T-helper 2 cell treated with Interferon-gamma antibody and Interleukin-4, amounts not matched to agents 100 ng/mL and 5 ng/mL, for 36 hours (primary cell): Measurements from ENCODE around the gene ILK. TPM values are rescaled to one million over a fixed set of nuclear protein-coding genes. Genes with fewer than 3 reads are reported as not detected.

Experiments
- intact Hi-C: fragments of 100-400 bp; cut with micrococcal nuclease; formaldehyde crosslinking; loops from one replicate; pipeline ENCODE4 v1.15.1; 2023
- total RNA-seq: library from RNA; stranded (reverse); gene quantifications from 2 replicates; pipeline ENCODE4 v1.2.3, GENCODE V29; 2022

ILK gene
- total RNA-seq: 128 and 134 TPM in 2 replicates

DNA sequence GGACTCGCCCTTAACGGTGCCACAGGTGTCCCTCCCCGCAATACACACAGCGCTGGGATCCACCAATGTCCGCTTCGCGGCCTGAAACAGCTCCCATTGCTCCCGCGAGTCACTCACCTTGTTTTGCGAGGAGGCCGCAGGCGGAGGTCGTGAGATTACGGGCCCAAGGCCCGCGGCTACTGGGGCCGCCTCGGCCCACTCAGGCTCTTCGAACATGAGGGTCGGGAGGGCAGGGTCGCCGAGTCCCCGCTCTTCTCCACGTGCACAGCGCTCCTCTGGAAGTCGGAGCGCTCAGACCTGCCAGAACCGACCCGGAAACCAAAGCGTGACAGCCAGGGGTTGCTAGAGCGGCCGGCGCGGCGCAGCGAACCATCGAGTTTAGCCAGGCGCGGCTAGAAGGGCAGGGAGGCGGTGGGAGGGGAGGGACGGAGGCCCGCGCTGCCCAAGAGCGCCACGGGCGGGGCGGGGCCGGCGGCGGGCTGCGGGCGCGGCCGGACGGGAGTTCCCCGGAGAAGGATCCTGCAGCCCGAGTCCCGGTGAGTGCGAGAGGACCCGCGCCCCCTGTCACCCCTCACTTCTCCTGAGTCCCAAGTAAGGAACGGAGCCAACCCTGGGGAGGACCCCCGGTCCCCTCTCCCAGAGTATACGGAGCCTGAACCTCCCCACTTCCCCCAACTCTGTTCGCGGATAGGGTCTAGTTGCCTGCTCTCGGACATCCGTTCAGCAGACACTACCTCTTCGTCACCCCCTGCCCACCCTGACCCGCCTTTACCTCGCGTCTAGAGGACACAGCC is at the start of gene ILK, which contains the start of gene RRP8:
Gene ILK (plus strand): TSS at position 488 of the 794 bp plus-strand sequence. CDS start 498 bp downstream, outside the sequence.
Gene RRP8 (minus strand): TSS at position 330 of the 794 bp plus-strand sequence. CDS start 114 bp downstream, at position 216.
- intact Hi-C loops: loop anchor here (1.0 to 5.0 kb wide), 10 partner anchors 9 to 1384 kb away; partner anchors contain the start of genes ARFIP2, EIF3F, FHIP1B and MRPL17

DNA sequence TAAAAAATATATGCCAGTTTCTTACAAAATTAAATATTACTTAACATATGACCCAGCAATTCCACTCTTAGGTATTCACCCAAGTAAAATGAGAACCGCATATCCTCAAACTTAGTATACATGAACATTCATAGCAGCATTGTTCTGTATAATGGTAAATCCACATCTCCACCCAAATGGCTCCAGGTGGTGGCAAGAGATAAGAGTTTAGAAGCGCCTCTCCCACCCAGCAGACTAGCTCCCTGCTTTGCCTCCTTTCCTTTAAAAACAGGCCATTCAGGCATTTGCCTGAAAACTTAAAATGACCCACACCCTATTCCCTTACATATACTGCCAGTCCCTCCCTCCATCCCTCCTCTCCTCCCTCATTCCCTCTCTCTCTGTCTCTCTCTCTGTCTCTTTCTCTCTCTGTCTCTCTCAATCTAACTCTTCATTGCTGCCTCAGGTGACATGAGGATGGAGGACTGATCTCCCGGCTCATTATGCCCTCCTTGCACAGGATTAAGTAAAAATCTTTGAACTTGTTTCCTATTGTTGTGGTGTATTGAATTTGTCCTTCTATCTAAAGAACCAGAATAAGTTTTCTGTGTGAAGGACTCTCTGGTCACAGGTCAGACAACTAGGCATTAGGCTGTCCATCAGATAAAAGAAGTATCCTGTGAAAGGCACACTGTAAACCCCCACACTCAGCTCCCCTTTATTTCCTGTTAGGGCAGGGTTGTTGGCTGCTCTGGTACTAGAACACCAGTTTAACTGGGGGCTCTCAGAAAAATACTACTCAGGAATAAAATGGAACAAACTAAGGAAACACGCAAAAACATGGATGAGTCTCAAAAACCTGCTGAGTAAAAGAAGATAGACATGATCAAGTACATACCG is 48.5 kb upstream of the ILK start:
- intact Hi-C loops: no loop called here

DNA sequence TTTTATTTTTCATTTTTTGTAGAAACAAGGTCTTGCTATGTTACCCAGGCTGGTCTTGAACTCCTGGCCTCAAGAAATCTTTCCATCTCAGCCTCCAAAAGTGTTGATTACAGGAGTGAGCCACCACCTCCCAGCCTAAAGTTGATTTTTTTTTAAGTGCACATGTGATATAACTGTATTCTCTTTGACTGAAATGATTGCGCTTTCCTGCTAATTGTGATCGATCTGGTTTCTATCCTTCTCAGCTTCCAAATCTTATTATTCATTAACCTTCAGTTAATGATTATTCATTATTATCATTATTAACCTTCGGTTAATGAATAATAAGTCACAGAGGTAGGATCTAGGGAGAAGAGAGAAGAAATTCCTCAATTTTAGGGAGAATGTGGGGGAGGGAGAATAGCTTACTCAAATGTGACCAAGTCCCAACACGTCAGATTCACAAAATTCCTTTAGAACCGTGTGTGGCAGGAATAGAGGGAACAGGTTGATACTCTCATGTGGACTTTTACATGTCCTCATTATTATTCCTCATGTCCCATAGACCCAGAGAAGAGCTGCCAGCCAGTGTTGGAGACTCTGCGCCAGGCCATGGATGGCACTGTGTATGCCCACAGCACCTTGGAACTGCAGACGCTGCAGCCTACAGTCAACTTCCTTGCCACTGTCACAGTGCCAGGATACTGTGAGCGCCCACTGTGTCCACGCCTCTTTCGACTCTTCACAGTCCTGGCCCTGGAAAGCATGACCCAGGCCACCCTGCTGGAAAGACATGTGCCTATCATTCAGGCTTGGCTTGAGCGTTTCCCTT is 47.2 kb upstream of the ILK start:
- intact Hi-C loops: no loop called here

DNA sequence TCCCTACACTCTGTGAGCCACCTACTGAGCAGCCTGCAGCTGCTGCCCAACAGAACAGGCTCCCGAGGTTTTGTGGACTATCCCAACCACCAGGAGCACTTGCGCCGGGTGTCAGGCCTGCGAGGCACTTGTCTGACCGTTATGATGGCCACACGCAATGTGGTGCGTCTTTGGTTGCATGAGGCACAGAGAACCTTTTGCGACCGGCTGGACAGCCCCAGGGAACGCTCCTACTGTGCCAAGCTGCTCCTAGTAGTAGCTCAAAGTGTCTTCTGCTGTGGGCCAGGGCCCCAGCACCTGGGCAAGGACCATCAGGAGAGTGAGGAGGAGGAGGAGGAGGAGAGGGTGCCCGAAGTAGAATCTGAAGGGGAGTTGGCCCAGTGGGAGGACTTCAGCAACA is 46.5 kb upstream of the ILK start:
- intact Hi-C loops: no loop called here

DNA sequence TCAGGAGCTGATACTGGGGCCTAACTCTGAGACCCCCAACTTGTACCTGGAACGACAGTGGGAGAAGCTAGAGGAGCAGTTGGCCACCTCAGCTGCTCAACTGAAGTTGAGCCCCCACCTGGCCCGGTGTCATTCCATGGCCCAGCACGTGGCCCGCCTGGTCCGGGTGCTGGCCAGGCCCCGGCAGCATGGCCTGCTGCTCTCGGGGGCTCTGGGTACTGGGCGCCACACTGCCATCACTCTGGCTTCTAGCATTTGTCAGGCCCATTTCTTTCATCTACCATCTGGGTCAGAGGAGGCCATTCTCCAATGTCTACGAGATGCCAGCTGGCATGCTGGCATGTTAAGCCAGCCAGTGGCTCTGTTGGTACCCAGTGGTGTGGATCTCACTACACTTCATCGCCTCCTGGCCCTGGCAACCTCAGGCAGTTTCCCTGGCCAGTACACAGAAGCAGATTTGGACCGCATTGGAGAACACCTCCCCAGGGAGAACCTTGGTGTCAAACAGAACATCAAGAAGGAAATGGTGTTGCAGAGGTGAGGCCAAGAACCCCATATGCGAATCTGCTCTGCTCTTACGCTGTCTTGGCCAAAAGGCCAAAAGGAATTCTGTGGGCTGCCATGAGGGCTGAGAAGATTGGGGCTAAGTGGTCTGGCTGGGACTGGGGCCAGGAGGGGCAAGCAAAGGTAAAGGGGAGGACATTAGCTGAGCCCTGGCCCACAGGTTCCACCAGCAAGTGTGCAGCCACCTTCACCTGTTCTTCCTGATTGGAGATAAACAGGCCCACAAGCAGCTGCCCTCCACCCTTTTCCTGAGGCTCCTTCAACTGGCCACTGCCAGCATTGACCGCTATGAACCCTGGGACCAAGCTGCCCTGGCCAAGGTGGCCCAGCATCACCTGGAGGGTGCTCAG is 45.6 kb upstream of the ILK start:
- intact Hi-C loops: no loop called here

DNA sequence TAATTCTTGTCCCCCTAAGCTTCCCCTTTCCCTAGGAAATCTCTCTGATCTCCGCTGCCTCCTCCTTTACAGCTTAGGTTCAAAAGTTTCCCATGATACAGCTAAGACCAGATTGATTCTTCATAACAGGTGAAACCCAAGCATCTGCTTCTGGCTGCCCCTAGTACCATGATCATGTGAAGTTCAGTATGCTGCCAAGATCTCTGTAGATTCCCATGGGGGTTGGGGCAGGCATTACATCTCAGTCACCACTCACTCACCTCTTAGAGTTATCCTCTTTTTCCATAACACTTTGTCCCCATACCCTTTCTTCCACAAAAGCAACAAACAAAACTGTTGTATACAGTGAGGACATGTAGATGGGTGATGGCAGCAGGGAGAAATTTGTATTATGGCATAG is 44.2 kb upstream of the ILK start:
- intact Hi-C loops: no loop called here

DNA sequence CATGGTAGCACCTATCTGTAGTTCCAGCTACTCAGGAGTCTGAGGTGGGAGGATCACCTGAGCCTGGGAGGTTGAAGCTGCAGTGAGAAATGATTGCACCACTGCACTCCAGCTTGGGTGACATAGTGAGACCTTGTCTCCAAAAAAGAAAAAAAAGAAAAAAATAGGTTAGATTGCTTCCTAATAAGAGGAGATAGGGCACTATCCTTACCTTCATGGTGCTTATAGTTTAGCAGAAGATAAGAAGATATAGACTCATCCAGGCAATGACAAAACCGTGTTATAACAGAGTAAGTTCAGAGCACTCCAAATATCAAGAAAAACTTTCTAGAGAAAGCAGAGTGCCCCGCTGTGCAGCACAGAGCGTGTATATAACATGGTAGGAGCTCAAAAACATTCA is 42.3 kb upstream of the ILK start:
- intact Hi-C loops: no loop called here

DNA sequence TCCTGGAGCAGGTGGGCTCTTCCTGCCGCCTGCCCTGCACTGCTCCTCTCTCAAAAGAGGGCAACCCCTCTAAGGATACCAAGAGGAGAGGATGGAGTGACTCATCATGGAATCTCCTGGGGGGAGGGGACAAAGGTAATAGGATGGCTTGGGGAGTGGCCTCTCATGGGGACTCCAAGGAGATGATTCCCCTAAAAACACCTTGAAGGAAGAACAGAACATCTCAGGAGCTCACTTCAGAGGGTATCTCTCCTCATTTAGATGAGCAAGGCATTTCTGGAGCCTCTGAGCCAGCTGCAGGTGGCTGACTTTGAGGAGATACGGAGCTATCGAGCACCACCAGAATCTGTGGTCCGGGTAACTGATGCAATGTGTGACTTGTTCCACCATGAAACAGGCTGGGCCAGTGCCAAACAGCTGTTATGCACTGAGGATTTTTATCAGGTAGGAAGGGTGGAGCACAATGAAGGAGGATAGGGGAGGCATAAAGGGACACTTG is 40.4 kb upstream of the ILK start:
- intact Hi-C loops: no loop called here

DNA sequence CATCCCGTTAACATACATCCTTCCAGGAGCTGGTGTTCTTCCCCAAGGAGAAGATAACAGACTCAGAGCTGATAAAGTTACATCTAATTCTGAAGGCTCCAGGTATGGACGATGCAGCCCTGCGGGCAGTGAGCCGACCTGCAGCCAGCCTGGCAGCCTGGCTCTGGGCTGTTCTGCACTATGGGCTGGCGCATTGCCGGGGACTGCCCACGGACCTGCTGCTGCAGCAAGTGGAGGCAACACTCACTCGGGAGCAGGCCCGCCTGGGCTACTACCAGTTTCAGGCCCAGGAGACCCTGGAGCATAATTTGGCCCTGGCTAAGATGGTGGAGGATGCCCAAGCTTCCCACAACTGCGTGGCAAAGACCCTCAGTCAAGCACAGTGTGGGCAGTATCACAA is 39.9 kb upstream of the ILK start:
- intact Hi-C loops: no loop called here

DNA sequence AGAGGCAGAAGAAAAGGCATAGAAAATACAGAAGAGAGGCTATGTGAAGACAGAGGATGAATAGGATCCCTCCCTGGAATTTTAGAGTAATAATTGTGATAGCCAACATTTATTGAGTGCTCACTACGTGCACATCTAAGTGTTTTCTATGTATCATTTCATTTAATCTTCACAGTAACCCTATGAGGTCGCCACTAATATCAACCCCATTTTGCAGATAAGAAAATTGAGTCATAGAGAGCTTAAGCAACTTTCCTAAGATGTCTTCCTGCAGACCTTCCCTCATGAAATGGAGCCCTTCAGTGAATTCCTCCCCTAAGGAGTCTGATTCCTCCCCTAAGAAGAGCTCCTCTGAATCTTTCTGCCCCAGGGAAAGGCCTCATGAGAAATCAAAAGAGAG is 38.2 kb upstream of the ILK start:
- intact Hi-C loops: no loop called here

DNA sequence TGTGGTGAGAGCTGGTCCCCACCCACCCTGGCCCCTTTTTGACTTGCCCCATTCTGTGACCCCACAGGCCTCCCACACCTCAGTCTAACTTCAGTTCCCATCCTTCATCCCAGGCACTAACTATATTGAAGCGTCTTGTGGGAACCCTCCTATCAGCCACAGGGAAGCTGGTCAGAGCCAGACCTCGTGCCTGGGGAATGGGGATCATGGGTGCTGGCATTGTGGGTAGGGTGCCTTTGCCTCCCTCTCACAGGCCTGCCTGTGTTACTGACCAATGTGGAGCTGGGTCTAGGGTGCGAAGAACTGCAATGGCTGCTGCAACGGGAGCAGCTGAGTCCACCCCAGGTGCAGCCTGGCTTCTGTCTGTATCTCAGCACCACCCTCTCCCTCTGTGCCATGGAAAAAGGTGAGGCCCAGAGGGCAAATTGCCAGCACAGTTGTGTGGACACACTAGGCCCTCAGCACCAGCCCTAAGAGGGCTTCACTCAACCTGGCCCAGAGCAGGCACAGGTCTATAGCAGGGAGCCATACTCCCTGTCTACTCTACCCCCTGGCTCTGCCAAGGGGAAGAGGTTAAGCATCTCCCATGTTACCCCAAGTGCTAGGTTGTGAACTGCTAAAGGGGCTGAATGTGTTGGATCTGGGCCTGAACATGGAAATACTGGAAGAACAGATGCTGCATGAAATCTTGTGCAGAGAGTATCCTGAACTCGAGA is 37.4 kb upstream of the ILK start:
- intact Hi-C loops: no loop called here

DNA sequence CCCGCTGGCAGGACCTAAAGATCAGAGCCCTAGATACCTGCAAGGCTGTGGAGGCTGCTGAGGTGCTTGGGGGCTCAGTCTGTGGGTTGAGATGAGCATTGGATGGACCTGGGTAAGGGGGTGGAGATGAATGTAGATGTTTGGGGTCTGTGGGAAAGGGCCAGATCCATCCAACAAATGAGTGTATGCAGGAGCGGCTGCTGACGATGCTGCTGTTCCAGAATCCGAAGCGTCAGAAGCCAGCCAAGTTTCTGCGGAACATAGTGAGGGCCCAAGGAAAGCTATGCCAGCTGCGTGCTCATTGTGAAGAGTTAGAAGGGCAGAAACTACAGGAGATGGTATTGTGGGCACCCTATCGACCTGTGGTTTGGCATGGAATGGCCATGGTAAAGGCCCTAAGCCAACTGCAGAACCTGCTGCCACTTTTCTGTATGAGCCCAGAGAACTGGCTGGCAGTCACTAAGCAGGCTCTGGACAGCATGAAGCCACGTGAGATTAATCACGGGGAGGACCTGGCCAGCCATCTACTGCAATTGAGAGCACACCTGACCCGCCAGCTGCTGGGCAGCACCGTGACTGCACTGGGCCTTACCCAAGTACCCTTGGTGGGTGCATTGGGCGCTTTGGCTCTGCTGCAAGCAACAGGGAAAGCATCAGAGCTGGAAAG is 36.7 kb upstream of the ILK start:
- intact Hi-C loops: no loop called here

DNA sequence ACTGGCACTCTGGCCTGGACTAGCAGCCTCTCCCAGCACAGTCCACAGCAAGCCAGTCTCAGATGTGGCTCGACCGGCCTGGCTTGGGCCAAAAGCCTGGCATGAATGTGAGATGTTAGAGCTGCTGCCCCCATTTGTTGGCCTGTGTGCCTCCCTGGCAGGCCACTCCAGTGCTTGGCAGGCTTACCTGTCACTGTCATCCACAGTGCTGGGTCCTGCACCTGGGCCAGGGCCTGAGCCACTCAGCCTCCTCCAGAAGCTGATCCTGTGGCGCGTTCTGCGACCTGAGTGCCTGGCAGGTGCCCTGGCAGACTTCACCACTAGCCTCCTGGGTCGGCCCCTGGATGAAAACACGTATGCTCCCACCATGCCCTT is 36.2 kb upstream of the ILK start:
- intact Hi-C loops: no loop called here

DNA sequence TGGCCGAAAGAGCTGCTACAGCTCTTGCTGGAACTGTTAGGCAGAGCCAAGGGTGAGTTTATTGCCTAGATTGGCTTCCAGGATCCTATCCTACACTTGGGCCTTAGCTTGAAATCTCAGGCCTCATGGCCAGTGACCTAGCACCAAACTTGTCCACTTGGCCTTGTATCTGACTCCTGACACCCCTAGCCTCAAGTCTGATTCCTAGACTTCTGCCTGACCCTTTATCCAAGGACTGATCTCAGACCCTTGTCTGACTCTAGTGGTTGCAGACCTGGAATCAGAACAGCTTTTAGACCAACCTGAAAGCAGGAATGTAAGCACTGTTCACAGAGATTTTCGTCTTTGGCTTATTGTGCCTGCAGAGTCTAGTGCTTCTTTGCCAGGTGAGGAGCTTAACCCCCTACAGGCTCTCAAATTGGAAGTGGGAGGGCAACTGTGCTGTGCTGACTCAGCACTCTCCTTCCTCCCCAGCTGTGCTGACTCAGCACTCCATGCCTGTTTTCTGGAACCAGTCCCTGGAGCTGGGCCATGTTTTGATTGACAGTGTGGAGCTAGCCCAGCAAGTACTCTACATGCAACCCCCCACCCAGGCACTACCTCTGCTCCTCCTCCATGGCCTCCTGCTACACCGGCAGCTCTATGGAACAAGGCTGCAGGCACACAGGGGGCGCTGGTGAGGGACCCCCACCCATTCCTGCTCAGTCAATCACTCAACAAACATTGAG is 35.2 kb upstream of the ILK start:
- intact Hi-C loops: no loop called here

DNA sequence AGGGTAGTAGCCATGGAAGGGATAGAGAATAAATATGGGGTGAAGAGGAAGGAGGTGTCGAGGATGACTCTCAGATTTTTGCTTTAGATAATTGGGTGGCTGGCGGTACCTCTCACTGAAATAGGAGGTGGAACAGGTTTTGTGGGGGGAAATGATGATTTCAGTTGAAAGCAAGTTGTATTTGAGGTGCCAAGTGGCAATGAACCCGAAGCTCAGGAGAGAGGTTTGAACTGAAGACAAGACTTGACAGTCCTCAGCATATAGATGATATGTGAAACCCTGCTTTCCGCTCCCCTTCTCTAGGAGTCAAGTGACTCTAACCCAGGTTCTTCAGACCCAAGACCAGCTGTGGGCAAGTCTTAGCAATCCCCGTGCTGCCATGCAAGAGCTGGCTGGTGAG is 33.9 kb upstream of the ILK start:
- intact Hi-C loops: no loop called here

DNA sequence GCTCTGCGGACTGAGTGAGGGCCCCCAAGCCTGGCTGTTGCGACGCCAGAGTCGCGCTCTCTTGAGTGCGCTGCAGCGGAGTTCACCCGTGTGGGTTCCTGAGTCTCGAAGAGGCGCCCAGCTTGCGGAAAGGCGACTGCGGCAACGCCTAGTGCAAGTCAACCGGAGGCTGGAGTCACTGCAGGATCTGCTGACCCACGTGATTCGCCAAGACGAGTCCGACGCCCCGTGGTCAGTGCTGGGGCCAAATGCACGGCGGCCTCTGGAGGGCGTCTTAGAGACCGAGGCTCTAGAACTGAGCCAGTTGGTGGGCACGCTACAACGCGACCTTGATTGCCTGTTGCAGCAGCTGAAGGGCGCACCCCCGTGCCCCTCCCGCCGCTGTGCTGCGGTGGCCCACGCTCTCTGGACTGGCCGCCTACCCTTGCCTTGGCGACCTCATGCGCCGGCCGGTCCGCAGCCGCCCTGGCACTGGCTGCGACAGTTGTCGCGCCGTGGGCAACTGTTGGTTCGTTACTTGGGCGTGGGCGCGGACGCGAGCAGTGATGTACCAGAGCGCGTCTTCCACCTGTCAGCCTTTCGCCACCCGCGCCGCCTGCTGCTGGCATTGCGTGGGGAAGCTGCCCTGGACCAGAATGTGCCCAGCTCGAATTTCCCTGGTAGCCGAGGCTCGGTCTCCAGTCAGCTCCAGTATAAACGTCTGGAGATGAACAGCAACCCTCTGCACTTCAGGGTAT is 32.7 kb upstream of the ILK start:
- intact Hi-C loops: no loop called here

DNA sequence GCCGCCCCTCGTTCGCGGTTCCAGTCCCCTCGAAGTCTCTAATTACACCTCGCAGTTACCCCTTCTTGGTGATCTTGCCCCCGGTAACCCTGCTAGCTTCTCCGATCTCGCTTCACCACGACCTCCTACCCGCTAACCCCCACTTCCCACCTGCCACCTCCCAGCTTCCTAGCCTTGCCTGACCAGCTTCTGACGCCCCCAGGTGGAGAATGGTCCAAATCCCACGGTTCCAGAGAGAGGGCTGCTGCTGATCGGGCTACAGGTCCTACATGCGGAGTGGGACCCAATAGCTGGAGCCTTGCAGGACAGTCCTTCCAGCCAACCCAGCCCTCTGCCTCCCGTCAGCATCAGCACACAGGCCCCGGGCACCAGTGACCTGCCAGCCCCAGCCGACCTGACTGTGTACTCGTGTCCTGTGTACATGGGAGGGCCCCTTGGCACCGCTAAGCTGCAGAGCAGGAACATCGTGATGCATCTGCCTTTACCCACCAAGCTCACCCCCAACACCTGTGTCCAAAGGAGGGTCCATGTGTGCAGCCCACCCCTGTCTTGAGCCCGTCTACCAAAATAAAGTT is 32.1 kb upstream of the ILK start:
- intact Hi-C loops: no loop called here
